ENCODE measurements around the gene PAAF1.

PAAF1 gene

DNA sequence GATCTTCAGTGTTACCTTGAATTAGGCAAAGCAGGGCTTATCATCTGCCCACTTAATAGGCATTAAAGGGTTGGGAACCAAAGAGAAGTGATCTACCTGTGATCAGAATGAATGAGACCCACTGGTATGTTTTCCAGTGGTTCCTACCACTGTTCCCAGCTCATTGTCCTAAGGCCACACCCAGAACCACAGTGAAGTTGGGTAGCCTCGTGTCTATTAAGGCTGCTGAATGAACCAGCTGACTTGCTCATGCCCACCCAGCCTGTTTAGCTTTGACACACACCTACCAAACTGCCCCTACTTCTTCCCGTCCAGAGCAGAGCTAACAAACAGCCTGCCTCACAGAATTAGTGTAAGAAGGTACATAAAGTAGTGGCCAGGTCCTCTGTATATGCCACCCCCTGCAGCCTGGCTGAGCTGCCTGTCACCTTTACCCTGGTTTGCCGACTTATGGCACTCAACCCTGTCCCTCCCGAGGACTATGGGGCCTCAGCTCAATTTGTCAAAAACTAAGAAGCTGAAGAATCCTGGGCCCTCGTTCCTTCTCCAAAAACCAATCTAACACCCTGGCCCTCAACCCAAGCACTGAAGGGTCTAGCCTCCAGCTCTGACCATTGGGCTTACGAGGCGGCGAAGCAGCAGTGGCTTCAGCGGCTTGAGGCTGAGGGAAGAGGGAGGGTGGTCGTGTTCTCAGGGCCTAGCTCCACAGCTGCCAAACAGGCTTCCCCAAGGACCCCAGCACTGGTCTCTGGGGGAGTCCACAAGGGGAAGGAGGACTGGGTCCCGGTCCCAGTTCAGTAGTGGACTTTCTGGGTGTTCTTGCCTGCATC, 96.0 kb downstream of the PAAF1 start:
- H3K4me1 ChIP-seq (ENCODE audit: control insufficient read depth, insufficient read depth, low read length) = peaks cover 7% of the 10 kb centered on the region
- H3K36me3 ChIP-seq (ENCODE audit: control insufficient read depth in 2 of 2, insufficient read depth in 2 of 2, low read length in 2 of 2) = peaks cover 7 to 23% of the 10 kb centered on the region in 2 donors
- H3K4me3 ChIP-seq (ENCODE audit: low read length in 2 of 2) = no peak overlapping the region
- no peak overlapping the region for H3K9ac ChIP-seq (ENCODE audit: low read length in 2 of 2)
- no peaks in the 10 kb centered on the region for H3K27me3 ChIP-seq (ENCODE audit: control insufficient read depth in 1 of 2, insufficient read depth in 2 of 2, low read length in 2 of 2)
- H3K9me3 ChIP-seq (ENCODE audit: control insufficient read depth in 2 of 2, low read length in 2 of 2) = no peaks in the 10 kb centered on the region
- no peak overlapping the region for H3K27ac ChIP-seq (ENCODE audit: low read length)

DNA sequence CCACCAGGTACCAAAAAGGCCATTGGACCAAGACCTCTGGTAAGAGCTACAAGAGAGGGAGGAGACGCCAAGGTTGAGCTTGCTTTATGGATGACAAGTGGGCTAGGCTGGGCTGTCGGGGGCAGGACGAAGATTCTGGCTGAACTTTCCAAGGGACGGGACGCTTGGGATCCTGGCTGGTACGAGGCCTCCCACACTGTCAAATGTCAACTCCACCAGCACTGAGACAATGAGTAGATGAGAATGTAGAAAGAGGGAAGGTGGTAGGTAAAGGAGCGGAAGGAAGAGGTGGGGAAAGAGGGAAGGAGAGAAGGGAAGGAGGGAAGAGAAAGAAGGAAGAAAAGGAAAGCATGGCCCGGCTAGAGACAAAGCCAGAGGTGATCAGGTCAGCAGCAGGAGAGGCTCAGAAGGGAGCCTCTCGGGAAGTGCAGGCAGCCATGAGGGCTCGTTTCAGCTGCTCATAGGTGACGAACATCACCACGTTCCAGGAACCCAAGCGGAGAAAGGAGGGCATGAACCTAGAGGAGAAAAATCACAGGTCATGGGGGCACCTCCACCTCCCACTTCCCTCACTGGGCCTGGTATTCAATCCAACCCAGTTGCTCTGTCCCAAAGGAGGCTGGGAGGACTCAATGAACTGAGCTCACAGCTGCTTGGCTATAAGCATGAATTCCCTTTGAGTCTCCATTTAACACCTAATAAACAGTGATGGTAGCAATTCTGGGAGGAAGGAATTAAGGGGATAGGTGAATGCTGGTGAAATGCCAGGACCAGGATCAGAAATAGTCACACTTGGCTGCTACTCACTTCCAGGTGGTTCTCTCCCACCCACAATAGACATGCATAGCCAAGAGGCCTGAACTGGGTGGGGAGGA, 98.0 kb downstream of the PAAF1 start:
- Histone ChIP-seq H3K4me1 (ENCODE audit: control insufficient read depth, insufficient read depth, low read length) (peaks cover 7% of the 10 kb centered on the region), H3K9me3 (ENCODE audit: control insufficient read depth in 2 of 2, low read length in 2 of 2) (no peaks in the 10 kb centered on the region), H3K36me3 (ENCODE audit: control insufficient read depth in 2 of 2, insufficient read depth in 2 of 2, low read length in 2 of 2) (peaks cover 15 to 25% of the 10 kb centered on the region in 2 donors), H3K9ac (ENCODE audit: low read length in 2 of 2) (no peak overlapping the region), H3K4me3 (ENCODE audit: low read length in 2 of 2) (no peak overlapping the region), H3K27me3 (ENCODE audit: control insufficient read depth in 1 of 2, insufficient read depth in 2 of 2, low read length in 2 of 2) (no peaks in the 10 kb centered on the region), H3K27ac (ENCODE audit: low read length) (no peak overlapping the region)

GRCh38 chr11:73975479-73975757, 98.6 kb downstream of the PAAF1 start:
- peaks cover 15 to 25% of the 10 kb centered on the region in 2 donors for H3K36me3 ChIP-seq (ENCODE audit: control insufficient read depth in 2 of 2, insufficient read depth in 2 of 2, low read length in 2 of 2)
- no peak overlapping the region for H3K4me3 ChIP-seq (ENCODE audit: low read length in 2 of 2)
- H3K27me3 ChIP-seq (ENCODE audit: control insufficient read depth in 1 of 2, insufficient read depth in 2 of 2, low read length in 2 of 2) = no peaks in the 10 kb centered on the region
- H3K9me3 ChIP-seq (ENCODE audit: control insufficient read depth in 2 of 2, low read length in 2 of 2) = no peaks in the 10 kb centered on the region
- peaks cover 10% of the 10 kb centered on the region for H3K4me1 ChIP-seq (ENCODE audit: control insufficient read depth, insufficient read depth, low read length)
- no peak overlapping the region for H3K27ac ChIP-seq (ENCODE audit: low read length)
- H3K9ac ChIP-seq (ENCODE audit: low read length in 2 of 2) = no peak overlapping the region

- no peak overlapping the region for H3K27ac ChIP-seq (ENCODE audit: low read length)
- peaks cover 15 to 28% of the 10 kb centered on the region in 2 donors for H3K36me3 ChIP-seq (ENCODE audit: control insufficient read depth in 2 of 2, insufficient read depth in 2 of 2, low read length in 2 of 2)
- H3K9ac ChIP-seq (ENCODE audit: low read length in 2 of 2) = no peak overlapping the region
- H3K4me3 ChIP-seq (ENCODE audit: low read length in 2 of 2) = no peak overlapping the region
- no peaks in the 10 kb centered on the region for H3K9me3 ChIP-seq (ENCODE audit: control insufficient read depth in 2 of 2, low read length in 2 of 2)
- peaks cover 15% of the 10 kb centered on the region for H3K4me1 ChIP-seq (ENCODE audit: control insufficient read depth, insufficient read depth, low read length)
- H3K27me3 ChIP-seq (ENCODE audit: control insufficient read depth in 1 of 2, insufficient read depth in 2 of 2, low read length in 2 of 2) = no peaks in the 10 kb centered on the region
These were observed 99.8 kb downstream of the PAAF1 start for GRCh38 chr11:73976451-73977151.

GRCh38 chr11:73977856-73978519, 101.2 kb downstream of the PAAF1 start:
- Histone ChIP-seq H3K36me3 (ENCODE audit: control insufficient read depth in 2 of 2, insufficient read depth in 2 of 2, low read length in 2 of 2) (peaks cover 15 to 28% of the 10 kb centered on the region in 2 donors), H3K27me3 (ENCODE audit: control insufficient read depth in 1 of 2, insufficient read depth in 2 of 2, low read length in 2 of 2) (no peaks in the 10 kb centered on the region), H3K9ac (ENCODE audit: low read length in 2 of 2) (no peak overlapping the region), H3K27ac (ENCODE audit: low read length) (no peak overlapping the region), H3K9me3 (ENCODE audit: control insufficient read depth in 2 of 2, low read length in 2 of 2) (no peaks in the 10 kb centered on the region), H3K4me3 (ENCODE audit: low read length in 2 of 2) (no peak overlapping the region), H3K4me1 (ENCODE audit: control insufficient read depth, insufficient read depth, low read length) (peaks cover 27% of the 10 kb centered on the region)

GRCh38 chr11:73978576-73979086, 101.8 kb downstream of the PAAF1 start:
- H3K27ac ChIP-seq (ENCODE audit: low read length) = no peak overlapping the region
- peaks cover 15 to 28% of the 10 kb centered on the region in 2 donors for H3K36me3 ChIP-seq (ENCODE audit: control insufficient read depth in 2 of 2, insufficient read depth in 2 of 2, low read length in 2 of 2)
- no peak overlapping the region for H3K9ac ChIP-seq (ENCODE audit: low read length in 2 of 2)
- peaks cover 30% of the 10 kb centered on the region for H3K4me1 ChIP-seq (ENCODE audit: control insufficient read depth, insufficient read depth, low read length)
- no peak overlapping the region for H3K4me3 ChIP-seq (ENCODE audit: low read length in 2 of 2)
- H3K27me3 ChIP-seq (ENCODE audit: control insufficient read depth in 1 of 2, insufficient read depth in 2 of 2, low read length in 2 of 2) = no peaks in the 10 kb centered on the region
- H3K9me3 ChIP-seq (ENCODE audit: control insufficient read depth in 2 of 2, low read length in 2 of 2) = no peaks in the 10 kb centered on the region

DNA sequence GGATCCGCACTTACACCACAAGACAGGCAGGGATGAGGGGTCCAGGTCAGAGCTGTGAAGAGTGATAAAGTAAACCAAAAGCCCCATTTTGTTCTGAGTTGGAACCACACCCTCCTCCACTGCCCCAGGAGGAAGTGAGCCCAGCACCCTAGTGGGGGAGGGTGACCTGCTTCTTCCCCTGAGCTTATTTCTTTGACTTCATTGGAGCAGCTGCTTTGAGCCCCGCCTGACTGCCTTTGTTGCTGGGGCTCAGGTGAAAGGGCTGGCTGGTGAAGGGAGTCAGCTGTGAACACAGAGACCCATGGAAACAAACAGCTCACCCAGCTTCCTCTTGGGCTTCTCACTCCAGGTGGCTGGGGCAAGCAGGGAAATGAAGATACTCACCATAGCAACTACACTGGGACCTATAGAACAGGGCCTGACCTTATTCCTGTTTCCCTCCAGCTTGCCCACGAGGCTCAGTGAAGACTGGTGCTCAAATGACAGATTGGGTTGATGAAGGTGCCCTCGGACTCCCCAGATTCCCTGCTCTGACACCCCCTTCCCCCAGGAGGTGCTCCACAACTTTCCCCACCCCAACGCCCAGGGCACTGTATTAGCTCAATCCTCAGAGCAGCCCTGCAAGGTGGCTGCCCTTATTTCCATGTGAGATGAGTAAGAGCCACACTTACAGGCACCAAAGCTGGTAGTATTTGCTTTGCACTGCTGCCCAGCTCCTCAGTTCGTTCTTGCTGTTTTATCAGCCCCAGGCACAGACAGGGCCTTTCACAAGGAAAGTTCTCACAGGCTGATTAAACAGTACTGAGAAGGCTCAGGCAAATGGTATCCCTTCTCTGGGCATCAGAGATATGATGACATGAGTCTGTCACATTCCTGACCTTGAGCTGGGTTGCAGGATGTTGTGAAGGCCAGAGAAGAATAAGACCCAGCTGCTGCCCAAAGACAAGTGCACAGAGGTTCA, 103.5 kb downstream of the PAAF1 start:
- no peak overlapping the region for H3K9ac ChIP-seq (ENCODE audit: low read length in 2 of 2)
- H3K4me1 ChIP-seq (ENCODE audit: control insufficient read depth, insufficient read depth, low read length) = peaks cover 30% of the 10 kb centered on the region
- peak overlapping the region in 1 of 2 donors; percentile 8 for H3K4me3 ChIP-seq (ENCODE audit: low read length in 2 of 2)
- H3K9me3 ChIP-seq (ENCODE audit: control insufficient read depth in 2 of 2, low read length in 2 of 2) = no peaks in the 10 kb centered on the region
- H3K36me3 ChIP-seq (ENCODE audit: control insufficient read depth in 2 of 2, insufficient read depth in 2 of 2, low read length in 2 of 2) = peaks cover 15 to 21% of the 10 kb centered on the region in 2 donors
- no peaks in the 10 kb centered on the region for H3K27me3 ChIP-seq (ENCODE audit: control insufficient read depth in 1 of 2, insufficient read depth in 2 of 2, low read length in 2 of 2)
- peak overlapping the region; percentile 94 for H3K27ac ChIP-seq (ENCODE audit: low read length)

Data from stomach smooth muscle (tissue), 2 donors.